SHP77 (cell line): Measurements from ENCODE around the gene AFP.

Source experiments
- DNase-seq, 2 experiments: peaks; one replicate each; lab custom pipeline; 2025; lab: John Stamatoyannopoulos, UW

Gene AFP

DNA sequence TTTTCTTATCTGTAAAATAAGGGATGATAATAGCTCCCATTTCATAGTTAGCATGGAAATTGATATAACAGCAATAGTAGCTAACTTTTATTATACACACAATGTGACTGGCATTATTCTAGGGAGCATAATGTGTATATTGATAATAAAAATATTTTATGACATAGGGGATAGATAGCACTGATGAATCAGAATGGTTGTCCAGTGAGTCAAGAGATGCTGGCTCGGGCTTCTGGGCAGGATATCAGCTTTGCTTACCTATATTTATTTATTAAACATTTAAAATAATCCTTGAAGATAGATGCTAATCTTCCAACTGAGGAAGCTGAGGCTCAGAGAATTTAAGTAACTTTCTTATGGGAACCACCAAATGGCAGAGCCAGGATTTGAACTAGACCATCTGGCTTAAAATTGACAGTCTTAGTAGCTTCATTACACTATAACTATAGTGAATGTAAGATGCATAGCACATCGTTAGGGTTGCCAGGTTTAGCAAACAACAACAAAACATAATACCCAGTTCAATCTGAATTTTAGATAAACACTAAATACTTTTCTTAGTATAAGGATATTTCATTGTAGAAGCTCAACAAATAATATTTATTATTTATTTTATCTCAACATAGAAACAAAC lies 2.7 kb downstream of the AFP start:
- no peak for DNase-seq

GRCh38 chr4:73439445-73439844 lies 3.4 kb downstream of the AFP start:
- no peak for DNase-seq

DNA sequence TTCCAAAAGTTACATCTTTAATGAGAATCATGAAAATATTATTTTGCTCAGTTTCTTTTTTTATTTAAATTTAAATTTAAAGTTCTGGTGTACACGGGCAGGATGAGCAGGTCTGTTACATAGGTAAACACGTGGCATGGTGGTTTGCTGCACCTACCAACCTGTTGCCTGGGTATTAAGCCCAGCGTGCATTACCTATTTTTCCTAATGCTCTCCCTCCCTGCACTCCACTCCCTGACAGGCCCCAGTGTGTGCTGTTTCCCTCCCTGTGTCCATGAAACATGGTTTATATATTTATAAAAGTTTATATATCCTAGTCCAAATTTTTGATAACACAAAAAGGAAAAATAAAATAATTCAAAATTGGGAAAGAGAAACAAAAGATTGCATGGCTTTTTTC lies 4.0 kb downstream of the AFP start:
- DNase-seq, result no peak

DNA sequence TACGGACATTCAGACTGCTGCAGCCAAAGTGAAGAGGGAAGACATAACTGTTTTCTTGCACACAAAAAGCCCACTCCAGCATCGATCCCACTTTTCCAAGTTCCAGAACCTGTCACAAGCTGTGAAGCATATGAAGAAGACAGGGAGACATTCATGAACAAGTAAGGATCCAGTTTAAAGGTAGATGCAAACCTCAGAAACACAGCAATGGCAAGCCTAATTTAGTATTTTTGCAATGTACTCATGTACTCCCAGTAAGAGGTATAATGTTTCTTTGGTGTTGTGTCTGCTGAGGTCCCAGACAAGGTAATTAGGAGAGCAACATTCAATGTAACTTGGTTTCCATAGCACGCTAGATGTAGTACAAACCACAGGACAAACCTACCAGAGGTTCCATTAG lies 4.6 kb downstream of the AFP start:
- no peak for DNase-seq

DNA sequence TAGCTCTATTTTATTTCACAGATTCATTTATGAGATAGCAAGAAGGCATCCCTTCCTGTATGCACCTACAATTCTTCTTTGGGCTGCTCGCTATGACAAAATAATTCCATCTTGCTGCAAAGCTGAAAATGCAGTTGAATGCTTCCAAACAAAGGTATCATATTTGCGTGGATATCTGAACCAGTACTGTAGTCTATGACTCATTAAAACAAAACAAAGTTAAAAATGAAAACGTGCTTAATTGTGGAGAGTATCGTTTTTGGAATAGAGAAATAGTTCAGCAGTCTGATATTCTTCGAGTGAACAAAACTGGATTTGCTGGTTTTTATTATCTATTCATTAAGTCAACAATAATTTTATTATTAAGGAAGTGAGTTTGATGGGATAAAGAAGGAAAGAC lies 6.3 kb downstream of the AFP start:
- no peak for DNase-seq

- DNase-seq, result no peak
These were observed 7.2 kb downstream of the AFP start for GRCh38 chr4:73443224-73443623.

- no peak for DNase-seq
These were observed 9.6 kb downstream of the AFP start for GRCh38 chr4:73445383-73446335.

GRCh38 chr4:73446336-73446938 lies 10.4 kb downstream of the AFP start:
- peak; percentile 65 to 77 for DNase-seq

DNA sequence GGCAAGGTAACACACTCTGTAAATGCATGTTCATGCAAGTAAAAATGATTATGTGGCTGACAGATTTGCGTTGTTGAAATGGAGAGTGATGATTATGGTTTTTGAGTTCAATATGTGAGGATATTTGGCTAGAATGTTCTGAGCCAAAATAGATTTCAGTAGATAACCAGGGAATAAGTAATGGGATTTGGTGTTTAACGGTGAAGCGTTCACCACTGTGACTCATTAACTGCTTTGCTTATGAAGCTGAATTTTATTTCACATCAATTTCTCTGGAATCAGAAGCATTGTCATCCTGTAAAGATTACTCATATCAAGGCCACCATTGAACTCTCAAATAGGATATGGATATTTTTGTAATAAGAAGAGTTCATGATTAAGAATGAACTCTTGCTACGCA lies 11.7 kb downstream of the AFP start:
- DNase-seq, result no peak

DNA sequence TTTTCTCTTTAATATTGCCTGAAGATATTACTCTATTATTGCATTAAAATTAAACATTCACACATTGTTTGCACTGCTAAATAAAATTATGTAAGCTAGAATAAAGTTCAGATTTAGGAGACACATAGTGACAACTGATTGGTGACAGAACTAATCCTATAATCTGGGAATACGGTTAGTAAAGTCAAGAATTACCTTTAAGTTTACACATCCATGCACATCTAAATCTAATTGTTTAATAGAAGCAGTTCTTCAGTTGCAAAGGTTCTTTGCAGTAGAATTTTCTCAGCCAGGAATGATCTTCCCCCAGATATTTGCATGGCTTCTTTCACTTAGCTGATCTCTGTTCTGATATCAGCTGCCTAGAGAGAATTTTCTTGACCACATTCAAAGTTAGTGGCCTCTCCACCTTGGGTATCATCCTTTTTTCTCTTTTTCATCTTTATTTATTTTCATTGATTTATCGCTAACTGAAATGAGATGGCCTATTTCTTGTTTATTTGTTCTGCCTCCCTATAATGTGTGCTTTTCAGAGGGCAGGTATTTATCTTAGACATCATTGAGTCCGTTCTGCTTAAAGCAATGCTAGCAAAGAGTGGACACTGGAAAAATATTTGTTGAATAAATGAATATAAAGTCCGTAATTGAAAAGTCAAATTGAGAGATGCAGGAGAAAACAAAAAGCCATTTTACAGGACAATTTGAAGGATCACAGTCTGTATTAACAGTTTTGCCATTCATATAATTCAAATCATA lies 12.6 kb downstream of the AFP start:
- no peak for DNase-seq

DNA sequence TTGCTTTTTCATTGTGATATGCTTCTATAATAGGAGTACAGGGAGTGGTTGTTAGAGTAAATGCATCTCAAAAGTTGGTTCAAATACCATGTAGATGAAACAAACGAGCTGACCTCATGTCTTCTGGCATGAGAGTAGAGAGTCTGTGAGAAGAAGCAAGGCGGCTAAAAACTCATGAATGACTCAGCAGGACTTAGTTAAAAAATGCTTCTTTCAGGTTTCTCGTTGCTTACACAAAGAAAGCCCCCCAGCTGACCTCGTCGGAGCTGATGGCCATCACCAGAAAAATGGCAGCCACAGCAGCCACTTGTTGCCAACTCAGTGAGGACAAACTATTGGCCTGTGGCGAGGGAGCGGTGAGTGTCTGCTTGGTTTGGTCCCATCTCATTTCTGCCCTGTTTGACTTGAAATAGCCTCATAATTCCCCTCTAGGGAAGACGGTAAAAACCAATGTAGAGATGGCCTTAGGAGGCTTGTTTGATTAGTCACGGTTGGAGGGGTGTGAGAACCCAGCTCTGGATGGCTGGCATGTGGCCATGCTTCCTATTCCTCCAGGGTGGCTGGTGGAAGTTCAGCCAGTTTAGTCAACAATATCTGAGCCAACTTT lies 14.5 kb downstream of the AFP start:
- DNase-seq, result peak; percentile 74 to 84

- DNase-seq, result peak in 1 of 2 experiments; percentile 3
These were observed 15.4 kb downstream of the AFP start for GRCh38 chr4:73451404-73451803.

GRCh38 chr4:73451981-73452747 lies 16.1 kb downstream of the AFP start:
- no peak for DNase-seq

DNA sequence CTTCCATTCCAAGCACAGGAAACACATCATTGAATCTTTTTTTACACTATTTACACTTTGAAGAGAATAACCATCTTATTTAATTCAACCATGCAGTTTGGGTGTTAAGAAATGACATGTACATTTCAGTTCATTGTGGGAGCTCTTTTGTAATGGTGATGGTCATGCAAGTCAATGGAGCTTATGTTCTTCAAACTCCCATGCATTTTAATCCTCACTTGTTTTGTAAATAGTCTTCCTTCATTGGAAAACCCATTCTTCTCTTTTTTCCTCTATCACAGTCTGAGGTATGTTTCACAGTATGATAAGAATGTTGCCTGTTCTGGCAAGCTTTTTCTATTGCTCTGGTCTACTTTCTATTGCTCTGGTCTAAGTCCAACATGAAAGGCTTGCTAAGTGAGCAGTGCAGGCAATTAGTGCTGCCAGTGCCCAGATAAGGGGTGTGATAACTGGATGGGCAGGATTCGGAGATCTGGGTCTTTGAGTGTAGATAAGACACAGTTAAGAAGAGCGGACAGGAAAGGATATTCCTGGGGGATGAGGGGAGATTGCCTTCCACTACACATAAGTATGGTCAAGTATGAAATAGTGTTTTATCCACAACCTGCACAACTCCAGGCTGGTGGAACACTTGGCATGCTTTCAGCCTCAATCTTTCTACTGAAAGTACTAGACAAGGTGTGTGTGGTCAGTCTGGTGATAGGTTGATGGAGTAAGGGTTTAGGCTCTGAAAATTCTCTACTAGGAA lies 17.1 kb downstream of the AFP start:
- DNase-seq, result no peak

DNA sequence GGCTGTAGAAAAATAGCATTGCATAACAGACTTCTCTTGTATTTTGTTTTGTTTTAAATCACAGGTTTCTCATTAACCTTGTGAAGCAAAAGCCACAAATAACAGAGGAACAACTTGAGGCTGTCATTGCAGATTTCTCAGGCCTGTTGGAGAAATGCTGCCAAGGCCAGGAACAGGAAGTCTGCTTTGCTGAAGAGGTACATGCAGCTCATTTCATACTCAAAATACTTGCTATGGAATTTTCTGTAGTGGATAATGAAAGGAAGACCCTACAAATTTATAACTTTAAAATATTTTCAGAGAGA lies 17.6 kb downstream of the AFP start:
- DNase-seq, result no peak

- DNase-seq, result no peak
These were observed 18.9 kb downstream of the AFP start for GRCh38 chr4:73454920-73455319.

DNA sequence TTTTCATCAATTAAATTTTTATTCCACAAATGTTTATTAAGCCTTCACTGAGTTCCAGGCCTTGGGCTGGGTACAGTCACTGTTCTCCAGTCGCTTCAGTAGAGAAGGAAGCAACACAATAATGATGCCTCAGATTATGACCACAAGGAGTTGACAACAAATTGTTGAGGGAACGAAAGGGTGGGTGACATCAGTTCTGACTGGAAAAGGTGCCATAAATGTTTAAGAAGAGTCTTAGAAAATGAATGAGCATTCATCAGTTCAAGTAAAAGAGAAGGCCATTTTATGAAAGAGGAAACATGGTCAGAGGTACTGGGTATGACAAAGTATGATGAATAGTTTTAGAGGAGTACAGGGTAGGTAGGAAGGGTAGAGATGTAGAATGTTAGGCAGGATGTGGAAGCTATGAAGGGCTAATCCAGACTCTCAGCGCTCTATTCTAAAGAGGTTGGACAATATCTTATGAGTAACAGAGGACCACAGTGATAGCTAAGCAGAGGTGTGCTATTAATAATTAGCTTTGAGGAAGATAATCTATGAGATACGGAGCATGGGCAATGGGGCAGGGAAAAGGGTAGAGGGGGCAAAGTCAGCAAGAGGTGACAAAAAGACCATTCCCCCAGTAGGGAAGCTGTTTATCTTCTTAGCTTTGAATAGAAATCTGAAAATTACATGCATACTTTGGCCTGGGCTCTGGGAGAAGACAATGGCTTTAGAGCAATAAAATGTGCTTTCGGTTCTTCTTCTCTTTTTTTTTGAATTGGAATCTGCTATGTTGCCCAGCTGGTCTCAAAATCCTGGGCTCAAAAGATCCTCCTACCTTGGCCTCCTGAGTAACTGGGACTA lies 20.4 kb downstream of the AFP start:
- DNase-seq, result no peak

DNA sequence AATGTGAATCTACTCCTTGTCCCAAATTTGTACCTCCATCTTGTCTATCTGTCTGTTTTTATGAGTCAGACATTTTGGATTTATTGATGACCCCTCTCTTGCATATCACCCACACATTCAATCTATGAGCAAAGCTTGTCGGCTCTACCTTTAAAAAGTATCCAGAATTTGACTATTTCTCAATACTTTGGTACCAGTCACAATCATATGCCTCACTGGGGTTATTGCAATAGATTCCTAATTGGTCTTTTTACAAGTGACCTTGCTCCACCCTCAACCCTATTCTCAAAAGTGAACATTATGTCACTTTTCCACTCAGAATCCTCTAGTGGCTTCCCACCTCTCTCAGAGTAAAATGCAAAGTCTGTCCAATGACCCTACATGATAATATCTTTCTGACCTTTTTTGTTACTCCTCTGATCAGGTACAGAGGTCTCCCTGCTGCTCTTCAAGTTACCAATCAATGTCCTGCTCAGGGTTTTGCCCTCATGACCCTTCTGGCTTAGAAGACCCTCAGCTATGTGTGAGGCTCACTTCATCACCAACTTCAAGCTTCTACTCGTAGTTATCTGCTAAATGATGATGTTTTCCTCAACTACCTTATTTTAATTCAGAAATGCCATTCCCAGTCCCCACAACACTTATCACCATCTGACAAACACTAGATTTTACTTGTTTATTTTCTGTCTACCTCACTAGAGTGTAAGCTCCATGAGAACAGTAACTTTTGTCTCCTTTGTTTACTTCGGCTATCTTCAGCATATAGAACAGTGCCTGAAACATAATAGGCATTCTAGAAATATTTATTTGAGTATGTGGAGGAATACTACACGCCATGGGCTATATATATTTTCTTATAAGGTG lies 22.4 kb downstream of the AFP start:
- DNase-seq, result no peak

DNA sequence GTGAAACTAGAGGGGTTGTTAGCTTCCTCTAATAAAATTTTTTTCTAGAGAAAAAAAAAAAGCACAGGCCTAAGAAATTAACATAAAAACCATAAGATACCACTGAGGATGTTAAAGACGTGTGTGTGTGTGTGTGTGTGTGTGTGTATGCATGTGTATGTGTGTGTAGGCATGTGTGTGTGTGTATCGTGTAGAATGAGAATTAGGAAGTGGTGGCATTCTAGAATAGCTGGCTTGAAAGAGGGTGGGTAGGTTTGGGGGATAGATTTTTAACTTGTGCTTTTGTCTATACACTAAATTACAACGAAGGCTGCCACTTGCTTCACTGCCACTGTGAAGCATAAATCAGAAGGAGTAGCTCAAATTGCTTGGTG lies 23.0 kb downstream of the AFP start:
- no peak for DNase-seq
